Effector memory CD4-positive, alpha-beta T cell (primary cell): Measurements from ENCODE around the gene LSM14A.
"Not testable (repeated sequence)": the region's sequence is repeated elsewhere in the genome, so short reads cannot be mapped to it uniquely, and the experiment has no call there.

Source experiments
- DNase-seq, 3 donors: peaks; one replicate each; pipeline ENCODE4 v3.0.0-alpha.2; 2020
- H3K27ac ChIP-seq: 2 replicates; pipeline ENCODE4 v1.7.0; 2013; ENCODE audit warnings: mild to moderate bottlenecking, low read length, moderate library complexity; ENCODE audit not compliant: insufficient read depth, poor library complexity, severe bottlenecking
- H3K27me3 ChIP-seq: replicated peaks from 2 replicates; pipeline ENCODE4 v1.7.0; 2013; ENCODE audit warnings: mild to moderate bottlenecking, low read length; ENCODE audit not compliant: insufficient read depth, control insufficient read depth, poor library complexity, severe bottlenecking
- H3K36me3 ChIP-seq: 2 replicates; pipeline ENCODE4 v1.7.0; 2013; ENCODE audit warnings: mild to moderate bottlenecking, low read length, moderate library complexity; ENCODE audit not compliant: control insufficient read depth, insufficient read depth
- H3K4me1 ChIP-seq: 2 replicates; pipeline ENCODE4 v1.7.0; 2013; ENCODE audit warnings: low read length, mild to moderate bottlenecking; ENCODE audit not compliant: control insufficient read depth, insufficient read depth, poor library complexity, severe bottlenecking
- H3K4me3 ChIP-seq: 2 replicates; pipeline ENCODE4 v1.7.0; 2013; ENCODE audit warnings: low read length, low read depth, mild to moderate bottlenecking; ENCODE audit not compliant: insufficient read depth, poor library complexity, severe bottlenecking
- H3K9me3 ChIP-seq: 2 replicates; pipeline ENCODE4 v1.7.0; 2013; ENCODE audit warnings: mild to moderate bottlenecking, low read length, moderate library complexity; ENCODE audit not compliant: control insufficient read depth

Gene LSM14A

DNA sequence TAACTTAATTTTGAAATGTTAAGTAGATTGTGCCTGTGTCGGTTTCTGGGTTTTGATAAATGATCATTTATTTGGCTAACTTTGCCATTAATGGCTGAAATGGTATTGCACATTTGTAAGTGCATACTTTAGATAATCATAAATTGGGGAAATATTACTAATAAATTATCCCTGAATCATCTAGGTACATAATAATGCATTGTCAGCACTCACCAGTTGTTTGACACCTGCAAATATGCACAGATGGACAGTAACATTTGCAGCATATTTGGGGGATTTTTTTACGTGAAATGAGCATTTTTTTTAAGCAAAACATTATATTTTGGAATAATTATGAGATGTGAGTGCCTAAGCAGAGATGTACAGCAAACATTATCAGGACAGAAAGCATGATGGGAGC, 41.0 kb downstream of the LSM14A start:
- no peak overlapping the region for H3K27ac ChIP-seq
- no peaks in the 10 kb centered on the region for H3K9me3 ChIP-seq
- peaks cover 34% of the 10 kb centered on the region for H3K36me3 ChIP-seq
- H3K4me1 ChIP-seq = peaks cover 7% of the 10 kb centered on the region
- no peaks in the 10 kb centered on the region for H3K27me3 ChIP-seq
- H3K4me3 ChIP-seq = no peak overlapping the region
- no peak for DNase-seq

DNA sequence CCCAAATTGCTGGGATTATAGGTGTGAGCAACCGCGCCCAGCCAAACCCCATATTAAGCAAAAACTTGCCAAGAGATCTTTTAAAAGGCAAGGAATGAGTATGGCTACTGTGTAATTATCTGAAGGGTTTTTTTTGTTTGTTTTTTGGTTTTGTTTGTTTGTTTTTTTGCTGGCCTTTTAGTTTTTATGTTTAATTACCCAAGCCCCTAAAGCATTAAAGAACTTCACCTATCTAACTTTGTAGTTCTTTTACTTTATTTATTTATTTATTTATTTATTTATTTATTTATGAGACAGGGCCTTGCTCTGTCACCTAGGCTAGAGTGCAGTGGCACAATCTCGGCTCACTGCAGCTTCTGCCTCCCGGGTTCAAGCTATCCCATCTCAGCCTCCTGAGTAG, 41.7 kb downstream of the LSM14A start:
- Histone ChIP-seq H3K27ac (no peak overlapping the region), H3K9me3 (no peaks in the 10 kb centered on the region), H3K4me3 (no peak overlapping the region), H3K27me3 (no peaks in the 10 kb centered on the region), H3K4me1 (peaks cover 14% of the 10 kb centered on the region), H3K36me3 (peaks cover 31% of the 10 kb centered on the region)
- DNase-seq = no peak

DNA sequence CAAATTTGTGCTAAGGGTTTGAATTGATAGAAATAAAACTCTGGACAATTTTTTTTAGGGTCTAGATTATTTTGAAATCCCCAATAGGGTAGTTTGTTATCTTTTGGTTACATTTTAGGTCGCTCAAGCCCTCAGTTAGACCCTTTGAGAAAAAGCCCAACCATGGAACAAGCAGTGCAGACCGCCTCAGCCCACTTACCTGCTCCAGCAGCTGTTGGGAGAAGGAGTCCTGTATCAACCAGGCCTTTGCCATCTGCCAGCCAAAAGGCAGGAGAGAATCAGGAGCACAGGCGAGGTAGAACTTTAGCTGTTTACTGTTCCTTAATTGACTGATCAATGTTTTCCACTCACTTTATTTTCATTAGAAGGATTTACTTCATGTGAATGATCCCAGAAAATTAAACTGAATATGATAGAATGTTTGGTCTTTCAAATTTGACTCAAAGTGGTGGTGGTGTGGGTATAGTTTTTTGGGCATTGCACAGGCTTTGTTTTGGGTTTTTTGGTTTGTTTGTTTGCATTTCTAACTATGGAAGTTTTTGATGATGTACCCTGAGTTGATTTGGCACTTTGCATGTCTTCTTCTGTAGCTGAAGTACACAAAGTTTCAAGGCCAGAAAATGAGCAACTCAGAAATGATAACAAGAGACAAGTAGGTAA, 42.8 kb downstream of the LSM14A start:
- Histone ChIP-seq H3K9me3 (no peaks in the 10 kb centered on the region), H3K4me3 (no peak overlapping the region), H3K36me3 (peaks cover 29% of the 10 kb centered on the region), H3K27ac (no peak overlapping the region), H3K4me1 (peaks cover 14% of the 10 kb centered on the region), H3K27me3 (no peaks in the 10 kb centered on the region)
- DNase-seq = no peak

DNA sequence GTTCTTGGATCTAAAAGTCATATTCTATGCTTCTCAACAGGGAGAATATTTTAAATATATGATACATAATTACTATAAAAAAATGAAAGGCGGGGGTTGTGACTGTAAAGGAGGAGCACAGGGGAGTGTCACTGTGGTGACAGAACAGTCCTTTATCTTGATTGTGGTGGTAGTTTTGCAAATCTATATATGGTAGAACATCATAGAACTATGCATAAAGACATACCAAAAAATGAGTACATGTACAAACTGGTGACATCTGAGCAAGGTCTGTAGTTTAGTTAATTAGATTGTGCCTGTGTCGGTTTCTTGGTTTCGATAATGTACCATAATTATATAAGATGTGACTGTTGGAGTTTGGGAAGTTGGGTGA, 43.3 kb downstream of the LSM14A start:
- H3K4me3 ChIP-seq = no peak overlapping the region
- H3K27me3 ChIP-seq = no peaks in the 10 kb centered on the region
- H3K36me3 ChIP-seq = peaks cover 24% of the 10 kb centered on the region
- no peak for DNase-seq
- H3K27ac ChIP-seq = no peak overlapping the region
- H3K4me1 ChIP-seq = peaks cover 17% of the 10 kb centered on the region
- no peaks in the 10 kb centered on the region for H3K9me3 ChIP-seq

DNA sequence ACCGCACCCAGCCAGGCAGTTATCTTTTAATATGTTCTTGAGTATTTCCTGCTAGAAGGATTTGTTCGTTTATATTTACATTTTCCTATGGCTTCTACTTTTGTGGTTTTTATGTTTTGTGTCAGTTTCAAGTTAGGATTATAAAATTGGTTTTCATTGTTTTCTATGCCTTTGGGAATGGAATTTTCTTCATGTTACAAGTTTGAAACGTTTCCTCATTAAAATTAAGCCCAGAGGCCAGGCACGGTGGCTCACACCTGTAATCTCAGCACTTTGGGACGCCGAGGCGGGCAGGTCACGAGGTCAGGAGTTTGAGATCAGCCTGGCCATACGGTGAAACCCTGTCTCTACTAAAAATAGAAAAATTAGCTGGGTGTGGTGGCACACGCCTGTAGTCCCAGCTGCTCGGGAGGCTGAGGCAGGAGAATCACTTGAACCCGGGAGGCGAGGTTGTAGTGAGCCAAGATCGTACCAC, 44.5 kb downstream of the LSM14A start:
- H3K27ac ChIP-seq, H3K4me3 ChIP-seq, H3K9me3 ChIP-seq, H3K27me3 ChIP-seq, DNase-seq: not testable (repeated sequence)
- peaks cover 17% of the 10 kb centered on the region for H3K4me1 ChIP-seq
- peaks cover 26% of the 10 kb centered on the region for H3K36me3 ChIP-seq

DNA sequence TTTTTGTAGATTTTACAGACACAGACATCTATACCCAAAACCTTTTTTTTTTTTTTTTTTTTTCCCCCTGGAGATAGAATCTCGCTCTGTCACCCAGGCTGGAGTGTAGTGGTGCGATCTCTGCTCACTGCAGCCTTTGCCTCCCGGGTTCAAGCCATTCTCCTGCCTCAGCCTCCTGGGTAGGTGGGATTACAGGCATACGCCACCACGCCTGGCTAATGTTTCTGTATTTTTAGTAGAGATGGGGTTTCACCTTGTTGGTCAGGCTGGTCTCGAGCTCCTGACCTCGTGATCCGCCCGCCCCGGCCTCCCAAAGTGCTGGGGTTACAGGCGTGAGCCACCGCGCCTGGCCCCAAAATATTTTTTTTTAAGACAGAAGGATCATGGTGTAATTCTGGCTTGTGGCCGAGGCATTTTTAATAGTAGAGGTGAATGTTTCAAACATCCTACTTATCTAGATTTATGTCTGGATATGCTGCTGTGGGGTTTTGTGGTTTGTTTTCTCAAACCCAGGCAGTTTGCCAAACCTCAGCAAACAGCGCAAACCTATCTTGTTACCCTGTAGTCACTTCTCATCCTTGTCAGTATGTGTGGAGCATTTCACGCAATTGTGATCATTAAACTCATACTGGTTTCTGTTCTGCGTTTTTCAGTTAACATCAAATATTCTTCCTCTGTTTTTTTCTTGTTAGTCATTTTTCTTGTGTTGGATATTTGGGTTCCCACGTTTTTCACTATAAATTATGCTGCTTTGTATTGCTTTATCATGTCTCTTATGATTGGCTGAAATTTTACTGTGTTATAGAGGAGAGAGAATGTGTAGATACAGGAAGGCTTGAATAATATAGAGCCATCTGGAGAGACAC, 45.9 kb downstream of the LSM14A start:
- no peaks in the 10 kb centered on the region for H3K27me3 ChIP-seq
- no peak overlapping the region for H3K4me3 ChIP-seq
- H3K4me1 ChIP-seq = peaks cover 17% of the 10 kb centered on the region
- H3K27ac ChIP-seq = no peak overlapping the region
- peak; percentile 50 to 69 (median 52) for DNase-seq
- H3K9me3 ChIP-seq = no peaks in the 10 kb centered on the region
- peaks cover 36% of the 10 kb centered on the region for H3K36me3 ChIP-seq

DNA sequence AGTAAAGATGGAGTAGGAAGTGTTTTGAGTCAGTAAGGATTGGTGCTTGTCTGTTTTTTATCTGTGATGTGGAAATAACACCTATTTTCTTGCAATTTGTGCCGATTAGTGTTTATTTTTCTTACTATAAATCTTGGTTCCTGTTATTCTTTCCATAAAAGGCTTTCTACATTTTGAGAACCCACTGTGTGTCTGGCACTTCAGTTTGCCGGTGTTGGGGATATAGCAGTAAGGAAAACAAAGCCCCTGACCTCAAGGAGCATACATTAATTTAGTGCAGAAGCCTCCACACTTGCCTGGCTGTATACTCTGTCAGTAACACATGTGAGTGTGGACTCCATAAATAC, 46.5 kb downstream of the LSM14A start:
- Histone ChIP-seq H3K36me3 (peaks cover 42% of the 10 kb centered on the region), H3K27ac (no peak overlapping the region), H3K4me3 (no peak overlapping the region), H3K9me3 (no peaks in the 10 kb centered on the region), H3K4me1 (peaks cover 17% of the 10 kb centered on the region), H3K27me3 (no peaks in the 10 kb centered on the region)
- DNase-seq = no peak

DNA sequence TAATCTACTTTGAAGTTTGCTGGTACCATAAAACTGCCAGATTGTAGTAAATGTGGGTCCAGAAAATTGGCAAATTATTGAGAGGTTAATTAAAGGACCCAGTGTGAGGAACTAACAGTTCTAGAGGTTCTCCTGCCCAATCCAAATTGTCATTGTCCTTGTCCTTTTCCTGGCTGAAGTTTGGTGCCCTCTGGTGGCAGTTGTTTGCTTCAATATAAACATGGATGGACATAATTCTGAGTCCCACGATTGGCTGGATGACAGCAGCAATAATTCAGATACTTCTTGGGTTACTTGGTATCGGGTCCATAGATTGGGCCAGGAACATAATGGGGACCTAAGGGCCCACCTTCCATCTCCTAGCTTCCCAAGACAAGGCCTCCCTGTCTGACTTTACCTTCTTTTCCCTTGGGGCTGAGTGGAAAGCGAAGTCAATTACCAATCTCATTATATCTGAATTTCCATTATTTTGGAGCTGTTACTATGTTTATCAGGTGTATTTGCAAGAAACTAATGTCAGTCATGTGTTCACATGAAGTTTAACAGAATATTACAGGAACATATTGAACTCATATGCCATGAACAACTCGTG, 48.3 kb downstream of the LSM14A start:
- H3K36me3 ChIP-seq = peaks cover 54% of the 10 kb centered on the region
- peak; percentile 12 to 49 (median 16) for DNase-seq
- no peak overlapping the region for H3K27ac ChIP-seq
- peaks cover 29% of the 10 kb centered on the region for H3K4me1 ChIP-seq
- H3K9me3 ChIP-seq = no peaks in the 10 kb centered on the region
- no peaks in the 10 kb centered on the region for H3K27me3 ChIP-seq
- no peak overlapping the region for H3K4me3 ChIP-seq

DNA sequence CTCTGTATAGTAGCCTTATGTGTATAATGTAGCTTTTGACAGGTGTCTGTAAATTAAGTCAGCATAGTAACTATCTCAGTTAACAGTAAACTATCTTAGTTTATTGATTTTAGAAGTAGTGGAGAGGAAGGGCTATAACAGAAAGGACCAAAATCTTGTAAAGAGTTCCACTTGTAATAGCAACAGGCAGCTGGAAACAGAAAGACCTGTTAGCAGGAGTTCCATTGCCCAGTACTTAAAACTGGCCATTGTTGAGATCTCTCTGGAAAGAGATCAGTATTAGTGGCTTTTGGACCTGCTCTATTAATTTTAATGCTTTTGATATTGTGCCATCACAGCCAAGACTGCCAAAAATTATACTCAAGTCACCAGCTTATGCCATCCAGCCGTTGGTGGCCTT, 50.1 kb downstream of the LSM14A start:
- Histone ChIP-seq H3K9me3 (no peaks in the 10 kb centered on the region), H3K4me3 (no peak overlapping the region), H3K27me3 (no peaks in the 10 kb centered on the region), H3K36me3 (peaks cover 64% of the 10 kb centered on the region), H3K4me1 (peaks cover 34% of the 10 kb centered on the region), H3K27ac (no peak overlapping the region)
- DNase-seq = no peak
